Thyroid gland (tissue), 4 donors: Measurements from ENCODE around the gene HEMK1. TPM values are rescaled to one million over a fixed set of nuclear protein-coding genes. Genes with fewer than 3 reads are reported as not detected.

Source experiments
- DNase-seq, 2 donors: peaks; one replicate each; pipeline ENCODE4 v3.0.0-alpha.2; 2019
- H3K27ac ChIP-seq, 3 donors: fragments of 200-600 bp; sonication (generic); 1 replicate in 2 of 3; 2 replicates in 1 of 3; pipeline ENCODE4 v1.5.1; 2016 to 2019; ENCODE audit warnings: mild to moderate bottlenecking in 1 of 3, moderate library complexity in 1 of 3
- H3K27me3 ChIP-seq: fragments of 200-600 bp; sonication (generic); one replicate; pipeline ENCODE4 v1.5.1; 2019
- H3K36me3 ChIP-seq, 2 donors: fragments of 200-600 bp; sonication (generic); one replicate each; pipeline ENCODE4 v1.5.1; 2016 to 2019
- H3K4me1 ChIP-seq, 2 donors: fragments of 200-600 bp; sonication (generic); one replicate each; pipeline ENCODE4 v1.5.1; 2017 to 2019
- H3K4me3 ChIP-seq, 3 donors: fragments of 200-600 bp; sonication (generic); replicated peaks in 1 of 3; 1 replicate in 2 of 3; 2 replicates in 1 of 3; pipeline ENCODE4 v1.5.1; 2016; ENCODE audit warnings: mild to moderate bottlenecking in 1 of 3
- H3K9me3 ChIP-seq: fragments of 200-600 bp; sonication (generic); one replicate; pipeline ENCODE4 v1.5.1; 2017
- CTCF ChIP-seq, 6 experiments: fragments of 200-600 bp in 3 of 6; fragments of 450-650 bp in 3 of 6; sonication (generic) in 3 of 6; IDR thresholded peaks; one replicate each; pipeline ENCODE4 v1.5.1; 2016 to 2019; ENCODE audit warnings: antibody characterized with exemption in 6 of 6, mild to moderate bottlenecking in 2 of 6, inconsistent platforms in 1 of 6, moderate library complexity in 1 of 6
- POLR2A ChIP-seq, 2 donors: fragments of 450-650 bp; IDR thresholded peaks; one replicate each; pipeline ENCODE4 v1.6.1; 2017; ENCODE audit warnings: antibody characterized with exemption in 2 of 2, mild to moderate bottlenecking in 2 of 2, moderate library complexity in 1 of 2
- WGBS, 2 donors: methylation state at CpG; one replicate each; pipeline ENCODE4 v1.1.5; 2017; 5-methylcytosine and 5-hydroxymethylcytosine counted together
- intact Hi-C: fragments of 100-400 bp; cut with DNase I; formaldehyde crosslinking; loops from one replicate; pipeline ENCODE4 v1.15.1; 2023
- total RNA-seq, 4 donors: library from RNA; depleted of rRNA; stranded (reverse); fragments of >200 nt; gene quantifications; one replicate each; pipeline ENCODE4 v1.2.3, GENCODE V29; 2016

HEMK1 gene
- total RNA-seq, 4 donors from 2014 or later, result 13.9 to 20.8 (median 17.6) TPM

- TF ChIP-seq POLR2A (IDR thresholded peaks at IDR 0.05) (no peak), CTCF (IDR thresholded peaks at IDR 0.05) (no peak)
- H3K27ac ChIP-seq, result no peak overlapping the region
- WGBS, 2 donors, result 94 to 100% methylated on average over 1 to 6 of the region's 6 CpGs
- intact Hi-C loops, result no loop called here
- H3K4me3 ChIP-seq, result no peak overlapping the region
- H3K4me1 ChIP-seq, result peaks cover 13 to 25% of the 10 kb centered on the region in 2 donors
- no peak for DNase-seq
- no peaks in the 10 kb centered on the region for H3K27me3 ChIP-seq
- no peaks in the 10 kb centered on the region for H3K36me3 ChIP-seq
- H3K9me3 ChIP-seq, result no peaks in the 10 kb centered on the region
These were observed 61.1 kb downstream of the HEMK1 start for GRCh38 chr3:50630394-50630793.

DNA sequence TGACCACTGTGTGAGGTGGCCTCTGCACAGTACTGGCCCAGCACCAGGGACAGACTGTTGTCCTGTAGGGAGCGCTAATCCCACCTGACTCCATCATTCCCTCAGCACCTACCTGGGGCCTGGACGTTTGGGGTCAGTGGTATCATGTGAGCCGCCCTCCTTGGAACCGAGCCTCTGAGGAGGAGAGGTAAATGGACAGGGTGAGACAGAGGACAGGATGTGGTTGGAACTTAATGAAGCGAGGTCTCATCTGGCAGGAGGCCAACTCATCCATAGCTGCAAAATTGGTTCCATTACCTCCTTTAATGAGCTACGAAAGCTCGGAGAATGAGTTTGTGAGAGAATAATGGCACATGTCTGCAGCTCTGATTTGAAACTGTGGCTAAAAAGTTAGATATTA, 61.6 kb downstream of the HEMK1 start:
- TF ChIP-seq POLR2A (IDR thresholded peaks at IDR 0.05) (no peak), CTCF (IDR thresholded peaks at IDR 0.05) (no peak)
- Histone ChIP-seq H3K36me3 (no peaks in the 10 kb centered on the region), H3K27ac (no peak overlapping the region), H3K9me3 (no peaks in the 10 kb centered on the region), H3K4me3 (no peak overlapping the region), H3K27me3 (no peaks in the 10 kb centered on the region), H3K4me1 (peaks cover 9 to 20% of the 10 kb centered on the region in 2 donors)
- no peak for DNase-seq
- intact Hi-C loops, result no loop called here
- 68 to 78% methylated on average over 7 of the region's 7 CpGs for WGBS, 2 donors

- WGBS, 2 donors, result 57 to 66% methylated on average over 5 of the region's 5 CpGs
- Histone ChIP-seq H3K27me3 (no peaks in the 10 kb centered on the region), H3K27ac (no peak overlapping the region), H3K36me3 (no peaks in the 10 kb centered on the region), H3K9me3 (no peaks in the 10 kb centered on the region), H3K4me1 (peaks cover 6 to 8% of the 10 kb centered on the region in 2 donors), H3K4me3 (no peak overlapping the region)
- DNase-seq, result no peak
- no peak for TF ChIP-seq CTCF (IDR thresholded peaks at IDR 0.05)
- TF ChIP-seq POLR2A (IDR thresholded peaks at IDR 0.05), result no peak
- intact Hi-C loops, result no loop called here
These were observed 63.1 kb downstream of the HEMK1 start for GRCh38 chr3:50632450-50632849.

GRCh38 chr3:50633230-50633790, 64.0 kb downstream of the HEMK1 start:
- Histone ChIP-seq H3K27me3 (no peaks in the 10 kb centered on the region), H3K9me3 (no peaks in the 10 kb centered on the region), H3K4me1 (peaks cover 4 to 6% of the 10 kb centered on the region in 2 donors), H3K27ac (no peak overlapping the region), H3K4me3 (no peak overlapping the region), H3K36me3 (no peaks in the 10 kb centered on the region)
- 80 to 90% methylated on average over 5 of the region's 5 CpGs for WGBS, 2 donors
- TF ChIP-seq CTCF (IDR thresholded peaks at IDR 0.05) (no peak), POLR2A (IDR thresholded peaks at IDR 0.05) (no peak)
- intact Hi-C loops, result no loop called here
- no peak for DNase-seq

DNA sequence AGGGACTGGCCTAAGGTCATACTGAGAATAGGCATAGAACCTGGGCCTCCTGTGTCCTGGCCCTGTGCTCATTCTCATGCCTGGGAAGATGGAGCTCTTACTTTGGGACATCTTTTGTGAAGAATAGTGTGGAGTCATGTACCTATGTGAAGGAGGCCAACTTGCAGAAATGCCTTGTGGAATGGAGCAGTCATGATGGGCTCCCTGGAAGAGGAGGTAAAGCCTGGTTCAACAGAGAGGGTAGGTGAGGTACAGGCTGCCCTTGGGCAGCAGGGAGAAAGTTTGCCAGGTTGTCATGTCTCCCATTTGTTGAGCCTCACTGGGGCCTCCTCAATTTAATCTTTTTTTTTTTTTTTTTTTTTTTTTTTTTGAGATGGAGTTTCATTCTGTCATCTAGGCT, 65.7 kb downstream of the HEMK1 start:
- TF ChIP-seq POLR2A (IDR thresholded peaks at IDR 0.05) (no peak), CTCF (IDR thresholded peaks at IDR 0.05) (no peak)
- intact Hi-C loops, result no loop called here
- Histone ChIP-seq H3K9me3 (no peaks in the 10 kb centered on the region), H3K4me3 (no peak overlapping the region), H3K27ac (no peak overlapping the region), H3K36me3 (peaks cover 0 to 1% of the 10 kb centered on the region in 2 donors), H3K27me3 (no peaks in the 10 kb centered on the region), H3K4me1 (peaks cover 4 to 17% of the 10 kb centered on the region in 2 donors)
- no peak for DNase-seq
